Naive B cell (primary cell): ENCODE results near the gene CBX8. TPM values are rescaled to one million over a fixed set of nuclear protein-coding genes. Genes with fewer than 3 reads are reported as not detected.

Experiments
- ATAC-seq, 2 donors: fragments of 150-1000 bp; cut with Tn5 transposase; 2 replicates each; pipeline ENCODE4 v1.10.0; 2021; ENCODE audit warnings: low read depth in 2 of 2, mild to moderate bottlenecking in 2 of 2, moderate library complexity in 2 of 2
- DNase-seq: peaks from one replicate; pipeline ENCODE4 v3.0.0; 2022
- H3K27ac Mint-ChIP-seq, 6 donors: one replicate each; pipeline ENCODE4 v1.8.0; 2020 to 2022; ENCODE audit warnings: mild to moderate bottlenecking in 6 of 6, mixed read lengths in 6 of 6, moderate library complexity in 5 of 6, inconsistent platforms in 2 of 6
- H3K27me3 Mint-ChIP-seq, 3 donors: one replicate each; pipeline ENCODE4 v1.8.0; 2021 to 2022; ENCODE audit warnings: mixed read lengths in 3 of 3, mild to moderate bottlenecking in 1 of 3
- H3K36me3 Mint-ChIP-seq, 2 donors: one replicate each; pipeline ENCODE4 v1.8.0; 2020 to 2022; ENCODE audit warnings: mixed read lengths in 2 of 2, inconsistent platforms in 1 of 2, mild to moderate bottlenecking in 1 of 2
- H3K4me1 Mint-ChIP-seq, 3 donors: one replicate each; pipeline ENCODE4 v1.8.0; 2020 to 2022; ENCODE audit warnings: mixed read lengths in 3 of 3, inconsistent platforms in 1 of 3, mild to moderate bottlenecking in 1 of 3, moderate library complexity in 1 of 3
- H3K4me3 Mint-ChIP-seq, 8 donors: one replicate each; pipeline ENCODE4 v1.8.0; 2020 to 2022; ENCODE audit warnings: mild to moderate bottlenecking in 8 of 8, mixed read lengths in 8 of 8, moderate library complexity in 8 of 8, inconsistent platforms in 2 of 8
- H3K9me3 Mint-ChIP-seq, 7 donors: one replicate each; pipeline ENCODE4 v1.8.0; 2020 to 2022; ENCODE audit warnings: mixed read lengths in 7 of 7, mild to moderate bottlenecking in 5 of 7, inconsistent platforms in 2 of 7, moderate library complexity in 1 of 7
- polyA plus RNA-seq, 6 donors: library from polyadenylated mRNA; unstranded; fragments of 300-500 nt; fragmentation: Illumina TruSeq; gene quantifications; one replicate each; pipeline ENCODE4 v1.2.3, GENCODE V29; 2021; ENCODE audit warnings: low read depth in 6 of 6

CBX8 gene
- polyA plus RNA-seq, 6 donors from 2014 or later: 0.16 to 1.3 (median 0.58) TPM; not detected in 1

- ATAC-seq: no peak
- Mint-ChIP-seq H3K4me3 (peak overlapping the region in 1 of 8 donors; percentile 15), H3K36me3 (peaks cover 0 to 8% of the 10 kb centered on the region in 2 donors), H3K9me3 (peaks cover 0 to 4% (median 0%) of the 10 kb centered on the region in 7 donors), H3K27ac (no peak overlapping the region), H3K4me1 (peaks cover 13 to 15% (median 15%) of the 10 kb centered on the region in 3 donors), H3K27me3 (peaks cover 64 to 72% (median 68%) of the 10 kb centered on the region in 3 donors)
- no peak for DNase-seq
Observed at GRCh38 chr17:79822583-79823124, 25.8 kb upstream of the CBX8 start.

- Mint-ChIP-seq H3K27me3 (peaks cover 68 to 80% (median 75%) of the 10 kb centered on the region in 3 donors), H3K4me3 (peak overlapping the region in 1 of 8 donors; percentile 2), H3K9me3 (peaks cover 0 to 4% (median 0%) of the 10 kb centered on the region in 7 donors), H3K4me1 (peaks cover 8 to 13% (median 10%) of the 10 kb centered on the region in 3 donors), H3K36me3 (peaks cover 0 to 8% of the 10 kb centered on the region in 2 donors), H3K27ac (peak overlapping the region in 1 of 6 donors; percentile 22)
- no peak for ATAC-seq
- no peak for DNase-seq
Observed at GRCh38 chr17:79821331-79822095, 24.6 kb upstream of the CBX8 start.

DNA sequence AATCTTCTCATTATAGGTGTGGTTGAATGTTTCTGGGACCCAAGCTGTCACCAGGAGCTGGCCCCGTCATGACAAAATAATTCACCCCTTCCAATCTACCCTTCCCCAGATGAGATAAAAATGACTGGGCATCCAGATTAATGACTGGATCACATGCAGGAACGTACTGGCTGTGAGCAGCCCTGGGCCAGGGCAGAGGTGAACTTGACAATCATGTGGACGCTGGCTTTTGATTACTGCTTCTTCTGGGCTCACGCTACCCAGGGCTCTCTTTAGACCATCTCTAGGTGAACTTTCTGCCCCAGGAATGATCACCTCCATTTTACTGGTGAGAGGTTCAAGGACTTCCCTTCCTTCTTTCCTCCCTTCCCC lies 24.1 kb upstream of the CBX8 start:
- no peak for ATAC-seq
- Mint-ChIP-seq H3K4me1 (peaks cover 4 to 7% (median 5%) of the 10 kb centered on the region in 3 donors), H3K4me3 (no peak overlapping the region), H3K27ac (no peak overlapping the region), H3K9me3 (peaks cover 0 to 4% (median 0%) of the 10 kb centered on the region in 7 donors), H3K36me3 (peaks cover 0 to 8% of the 10 kb centered on the region in 2 donors), H3K27me3 (peaks cover 68 to 82% (median 81%) of the 10 kb centered on the region in 3 donors)
- DNase-seq: no peak

- H3K9me3 Mint-ChIP-seq: peaks cover 0 to 4% (median 0%) of the 10 kb centered on the region in 7 donors
- H3K36me3 Mint-ChIP-seq: peaks cover 0 to 6% of the 10 kb centered on the region in 2 donors
- H3K4me1 Mint-ChIP-seq: peaks cover under 1 to 4% (median 2%) of the 10 kb centered on the region in 3 donors
- DNase-seq (no peak), ATAC-seq (no peak)
- no peak overlapping the region for H3K27ac Mint-ChIP-seq
- H3K4me3 Mint-ChIP-seq: peak overlapping the region in 1 of 8 donors; percentile 41
- peaks cover 59 to 81% (median 77%) of the 10 kb centered on the region in 3 donors for H3K27me3 Mint-ChIP-seq
Observed at GRCh38 chr17:79819534-79820276, 22.8 kb upstream of the CBX8 start.

DNA sequence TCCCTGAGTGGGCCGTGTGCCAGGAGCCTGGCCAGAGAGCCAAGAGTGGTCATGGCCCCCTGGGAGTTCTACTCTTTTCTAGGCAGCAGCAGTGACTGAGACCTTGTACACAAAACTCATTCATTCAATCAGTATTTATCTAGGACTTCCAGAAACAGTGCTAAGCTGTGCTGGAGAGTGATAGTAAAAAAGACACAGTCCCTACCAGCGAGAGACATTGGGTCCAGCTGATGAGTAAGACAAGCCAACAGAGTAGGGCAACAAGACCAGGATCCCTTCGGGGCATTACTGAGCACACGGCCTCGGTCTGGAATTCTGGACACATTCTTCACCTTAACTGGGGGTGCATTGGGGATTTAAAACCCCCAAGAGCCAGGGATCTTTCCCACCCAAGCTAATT lies 22.2 kb upstream of the CBX8 start:
- H3K9me3 Mint-ChIP-seq: no peaks in the 10 kb centered on the region
- H3K4me3 Mint-ChIP-seq: no peak overlapping the region
- ATAC-seq (no peak), DNase-seq (no peak)
- no peak overlapping the region for H3K27ac Mint-ChIP-seq
- peaks cover 55 to 81% (median 77%) of the 10 kb centered on the region in 3 donors for H3K27me3 Mint-ChIP-seq
- peaks cover 0 to 5% of the 10 kb centered on the region in 2 donors for H3K36me3 Mint-ChIP-seq
- H3K4me1 Mint-ChIP-seq: peaks cover 6 to 7% (median 7%) of the 10 kb centered on the region in 3 donors

- no peak overlapping the region for H3K27ac Mint-ChIP-seq
- H3K4me3 Mint-ChIP-seq: no peak overlapping the region
- peaks cover 7% of the 10 kb centered on the region in 3 donors for H3K4me1 Mint-ChIP-seq
- H3K9me3 Mint-ChIP-seq: no peaks in the 10 kb centered on the region
- H3K27me3 Mint-ChIP-seq: peaks cover 55 to 77% (median 76%) of the 10 kb centered on the region in 3 donors
- ATAC-seq: no peak
- no peak for DNase-seq
- H3K36me3 Mint-ChIP-seq: peaks cover 0 to 5% of the 10 kb centered on the region in 2 donors
Observed at GRCh38 chr17:79818026-79818758, 21.3 kb upstream of the CBX8 start.

DNA sequence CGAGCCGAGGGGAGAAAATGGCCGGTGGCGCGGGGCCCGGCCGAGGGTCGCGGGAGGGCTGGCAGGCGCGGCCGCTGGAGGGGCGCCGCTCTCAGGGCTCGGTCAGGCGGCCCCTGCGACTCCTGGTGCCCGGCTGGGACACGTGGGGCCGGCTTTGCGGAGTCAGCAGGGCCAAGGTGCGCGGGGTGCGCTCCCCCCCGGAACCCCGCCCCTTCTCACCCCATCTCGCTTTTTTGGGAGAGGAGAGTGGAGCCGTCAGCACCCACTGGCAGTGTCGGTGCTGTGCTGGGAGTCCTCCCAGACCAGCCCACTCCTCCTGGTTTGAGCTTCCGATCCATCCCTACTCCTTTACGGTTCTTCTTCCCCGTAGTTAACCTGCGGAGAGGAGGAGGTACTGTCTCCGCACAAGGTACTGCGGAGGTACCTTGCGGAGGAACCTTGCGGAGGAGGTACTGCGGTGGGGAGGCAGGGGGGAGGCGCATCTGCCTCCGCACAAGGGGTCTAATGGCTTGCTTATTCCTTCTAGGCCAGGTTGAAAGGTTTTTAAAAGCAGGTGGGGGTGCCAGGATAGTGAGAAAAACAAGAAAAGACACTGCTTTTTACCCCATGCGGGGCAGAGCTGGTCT lies 19.1 kb upstream of the CBX8 start:
- H3K27ac Mint-ChIP-seq: peak overlapping the region in 4 of 6 donors; percentile 20 to 93 (median 68)
- peaks cover 0 to 3% (median 0%) of the 10 kb centered on the region in 7 donors for H3K9me3 Mint-ChIP-seq
- peaks cover 7 to 20% (median 15%) of the 10 kb centered on the region in 3 donors for H3K4me1 Mint-ChIP-seq
- peaks cover 0 to 5% of the 10 kb centered on the region in 2 donors for H3K36me3 Mint-ChIP-seq
- H3K4me3 Mint-ChIP-seq: peak overlapping the region in 6 of 8 donors; percentile 26 to 80 (median 59)
- no peak for DNase-seq
- peaks cover 52 to 67% (median 66%) of the 10 kb centered on the region in 3 donors for H3K27me3 Mint-ChIP-seq
- no peak for ATAC-seq

DNA sequence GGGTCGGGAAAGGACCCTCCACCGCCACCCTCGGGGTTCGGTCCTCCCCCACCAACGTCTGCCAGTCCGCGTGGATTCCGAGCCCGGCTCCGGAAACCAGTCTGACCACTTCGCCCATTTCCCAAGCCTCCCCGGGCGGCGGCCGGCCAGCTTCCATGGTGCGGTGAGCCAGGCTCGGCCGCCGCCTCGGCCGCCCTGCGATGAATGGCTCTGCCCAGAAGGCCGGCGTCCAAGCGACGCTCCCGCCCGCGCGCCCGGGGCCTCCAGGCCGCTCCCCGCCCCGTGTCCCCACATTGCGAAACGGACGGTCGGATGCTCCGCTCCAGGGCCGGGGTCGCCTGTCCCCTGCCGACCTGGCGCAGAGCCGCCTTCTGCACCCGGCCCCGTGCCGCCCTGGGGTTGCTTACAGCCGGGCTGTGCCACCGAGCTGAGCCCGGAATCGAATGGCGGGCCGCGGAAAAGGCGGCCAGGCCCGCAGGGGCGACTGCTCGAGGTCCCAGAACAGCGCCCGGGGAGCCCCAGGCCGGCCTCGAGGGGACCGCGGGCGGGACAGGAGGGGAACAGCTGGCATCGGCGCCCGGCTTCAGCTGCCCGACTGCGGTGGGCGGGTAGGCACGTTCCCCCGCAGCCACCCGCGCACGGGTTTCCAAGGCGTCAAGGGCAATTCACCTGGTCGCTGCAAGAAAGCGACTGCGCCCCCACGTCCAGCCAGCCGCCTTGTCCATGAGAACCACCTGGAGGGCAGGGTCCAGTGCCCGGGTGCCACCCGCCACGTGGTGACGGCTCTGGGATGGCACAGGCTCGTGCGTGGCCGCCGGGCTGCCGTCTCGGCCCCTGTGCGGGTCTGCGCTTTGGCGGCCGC lies 18.3 kb upstream of the CBX8 start:
- peak; percentile 20 to 22 for ATAC-seq
- peak overlapping the region in 1 of 8 donors; percentile 74 for H3K4me3 Mint-ChIP-seq
- H3K27ac Mint-ChIP-seq: no peak overlapping the region

GRCh38 chr17:79814127-79814973 lies 17.5 kb upstream of the CBX8 start:
- Mint-ChIP-seq H3K4me1 (peaks cover 10 to 22% (median 16%) of the 10 kb centered on the region in 3 donors), H3K9me3 (peaks cover 0 to 5% (median 0%) of the 10 kb centered on the region in 7 donors), H3K36me3 (peaks cover 0 to 5% of the 10 kb centered on the region in 2 donors), H3K27me3 (peaks cover 43 to 61% (median 58%) of the 10 kb centered on the region in 3 donors), H3K27ac (peak overlapping the region in 4 of 6 donors; percentile 33 to 91 (median 67)), H3K4me3 (peak overlapping the region; percentile 52 to 88 (median 70))
- DNase-seq: no peak
- ATAC-seq: no peak

More for the DNA sequence above, 18.3 kb upstream of the CBX8 start:
- H3K36me3 Mint-ChIP-seq: peaks cover 0 to 5% of the 10 kb centered on the region in 2 donors
- H3K9me3 Mint-ChIP-seq: peaks cover 0 to 5% (median 0%) of the 10 kb centered on the region in 7 donors
- no peak for DNase-seq
- H3K27me3 Mint-ChIP-seq: peaks cover 50 to 60% (median 59%) of the 10 kb centered on the region in 3 donors
- H3K4me1 Mint-ChIP-seq: peaks cover 10 to 22% (median 15%) of the 10 kb centered on the region in 3 donors

DNA sequence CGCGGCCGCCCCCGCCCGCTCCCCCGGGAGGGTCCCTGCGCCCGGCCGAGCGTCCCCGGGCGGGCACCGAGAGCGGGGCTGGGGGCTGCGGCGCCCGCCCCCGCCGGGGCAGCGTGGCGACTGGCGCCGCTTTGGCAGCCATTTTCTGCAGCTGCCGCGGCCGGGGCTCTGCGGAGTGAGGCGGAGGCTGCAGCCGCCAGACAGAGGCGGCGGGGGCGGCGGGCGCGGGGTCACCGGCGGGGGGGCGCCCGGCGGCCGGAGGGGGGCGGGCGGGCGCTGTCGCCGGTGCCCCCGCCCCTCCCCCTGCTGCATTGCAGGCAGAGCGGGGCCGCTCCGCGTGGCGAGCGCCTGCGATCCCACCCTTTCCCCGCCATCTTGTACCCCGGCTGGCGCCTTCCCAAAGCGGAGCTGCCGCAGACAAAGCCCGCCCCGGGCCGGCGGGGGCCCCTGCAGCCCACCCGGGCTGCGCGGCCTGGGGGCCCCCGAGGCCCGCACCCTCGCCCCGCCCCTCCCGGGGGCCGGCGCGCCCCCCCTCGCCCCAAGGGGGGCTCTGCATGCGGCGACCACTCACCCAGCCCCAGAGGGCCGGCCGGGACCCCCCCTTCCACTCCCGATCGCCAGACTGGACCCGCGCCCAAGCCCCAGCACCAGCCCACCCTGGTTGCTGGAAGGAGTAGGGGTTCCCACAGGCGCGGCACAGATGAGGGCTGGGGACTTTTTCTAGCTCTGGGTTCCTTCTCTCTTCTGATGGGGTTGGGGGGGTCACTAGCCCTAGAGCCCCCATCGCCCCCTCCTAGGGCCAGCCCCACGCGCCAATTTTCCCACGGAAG lies 16.6 kb upstream of the CBX8 start:
- H3K27ac Mint-ChIP-seq: peak overlapping the region in 2 of 6 donors; percentile 65 to 69
- DNase-seq: no peak
- peak overlapping the region in 6 of 8 donors; percentile 16 to 75 (median 62) for H3K4me3 Mint-ChIP-seq

More for the DNA sequence above, 16.6 kb upstream of the CBX8 start:
- Mint-ChIP-seq H3K4me1 (peaks cover 13 to 29% (median 23%) of the 10 kb centered on the region in 3 donors), H3K9me3 (peaks cover 0 to 5% (median 0%) of the 10 kb centered on the region in 7 donors), H3K36me3 (peaks cover 0 to 5% of the 10 kb centered on the region in 2 donors), H3K27me3 (peaks cover 42 to 62% (median 58%) of the 10 kb centered on the region in 3 donors)
- ATAC-seq: no peak
